CD4-positive, alpha-beta T cell (primary cell): ENCODE measurements around the gene PPP2R2C. TPM values are rescaled to one million over a fixed set of nuclear protein-coding genes. Genes with fewer than 3 reads are reported as not detected.

Source experiments
- ATAC-seq: fragments of 200-7000 bp; cut with Tn5 transposase; one replicate; pipeline ENCODE4 v1.10.0; 2022; ENCODE audit warnings: mild to moderate bottlenecking; ENCODE audit not compliant: poor library complexity
- CTCF ChIA-PET: fragments of 350-600 bp; sonication (Branson Sonifier 250); formaldehyde crosslinking; loops from one replicate; lab custom pipeline; 2021; ENCODE audit warnings: antibody characterized with exemption, inconsistent platforms; lab: Charles Lee
- POLR2A ChIA-PET: fragments of 350-600 bp; sonication (Branson Sonifier 250); formaldehyde crosslinking; loops from one replicate; lab custom pipeline; 2021; ENCODE audit warnings: antibody characterized with exemption, inconsistent platforms; lab: Charles Lee
- DNase-seq, 14 experiments: peaks; one replicate each; pipeline ENCODE4 v3.0.0-alpha.2; 2013 to 2020; ENCODE audit warnings: mixed read lengths in 2 of 14
- H3K27ac ChIP-seq, 2 donors: one replicate each; pipeline versions ENCODE4 v1.5.1 to v1.7.0; 2013; ENCODE audit warnings: low read length in 2 of 2, low read depth in 1 of 2, mild to moderate bottlenecking in 1 of 2
- H3K27me3 ChIP-seq, 2 experiments: 1 replicate in 1 of 2; 2 replicates in 1 of 2; pipeline versions ENCODE4 v1.6.1 to v1.7.0; 2013; ENCODE audit warnings: low read length in 2 of 2, control low read depth in 1 of 2, mild to moderate bottlenecking in 1 of 2, moderate library complexity in 1 of 2; ENCODE audit not compliant: insufficient read depth in 2 of 2, control insufficient read depth in 1 of 2
- H3K36me3 ChIP-seq: one replicate; pipeline ENCODE4 v1.6.1; 2013; ENCODE audit warnings: low read length, control low read depth; ENCODE audit not compliant: insufficient read depth
- H3K4me1 ChIP-seq: one replicate; pipeline ENCODE4 v1.6.1; 2013; ENCODE audit warnings: low read length, control low read depth; ENCODE audit not compliant: insufficient read depth
- H3K4me3 ChIP-seq: one replicate; pipeline ENCODE4 v1.5.1; 2013; ENCODE audit warnings: mild to moderate bottlenecking, low read length, moderate library complexity
- H3K9me3 ChIP-seq, 2 experiments: 1 replicate in 1 of 2; 2 replicates in 1 of 2; pipeline versions ENCODE4 v1.6.1 to v1.7.0; 2013; ENCODE audit warnings: low read length in 2 of 2, mild to moderate bottlenecking in 2 of 2, control low read depth in 1 of 2, moderate library complexity in 1 of 2; ENCODE audit not compliant: control insufficient read depth in 1 of 2, insufficient read depth in 1 of 2
- H3K27ac Mint-ChIP-seq: one replicate; pipeline ENCODE4 v1.8.0; 2020; ENCODE audit warnings: mixed read lengths
- H3K27me3 Mint-ChIP-seq: one replicate; pipeline ENCODE4 v1.8.0; 2021; ENCODE audit warnings: mixed read lengths
- H3K36me3 Mint-ChIP-seq: one replicate; pipeline ENCODE4 v1.8.0; 2021; ENCODE audit warnings: low read depth, mixed read lengths
- H3K4me1 Mint-ChIP-seq: one replicate; pipeline ENCODE4 v1.8.0; 2021; ENCODE audit warnings: low read depth, mixed read lengths
- H3K4me3 Mint-ChIP-seq: one replicate; pipeline ENCODE4 v1.8.0; 2020; ENCODE audit warnings: mild to moderate bottlenecking, mixed read lengths
- H3K9me3 Mint-ChIP-seq: one replicate; pipeline ENCODE4 v1.8.0; 2020; ENCODE audit warnings: mixed read lengths
- CTCF ChIP-seq: fragments of 200-600 bp; IDR thresholded peaks from one replicate; pipeline ENCODE4 v1.8.0; 2022; ENCODE audit warnings: antibody characterized with exemption, mild to moderate bottlenecking
- intact Hi-C, 2 experiments: fragments of 100-400 bp; cut with DNase I in 1 of 2; cut with micrococcal nuclease in 1 of 2; formaldehyde crosslinking; loops; one replicate each; pipeline versions ENCODE4 v1.15.1 to v1.9.0; 2023 to 2025; cut with DNase I, micrococcal nuclease
- total RNA-seq, 174 experiments: library from RNA in 2 of 174; stranded (reverse) in 2 of 174; gene quantifications; one replicate each; pipeline ENCODE4 v1.2.3 and lab custom pipeline; 2021 to 2026

Gene PPP2R2C
- total RNA-seq, 2 experiments from 2014 or later = not detected

GRCh38 chr4:6383009-6383404 is 89.4 kb downstream of the PPP2R2C start:
- Mint-ChIP-seq H3K9me3 (no peaks in the 10 kb centered on the region), H3K4me3 (no peak overlapping the region), H3K36me3 (no peaks in the 10 kb centered on the region), H3K4me1 (no peaks in the 10 kb centered on the region), H3K27me3 (peaks cover 52% of the 10 kb centered on the region), H3K27ac (no peak overlapping the region)
- no peaks in the 10 kb centered on the region for H3K4me1 ChIP-seq
- peaks cover 0 to 5% of the 10 kb centered on the region in 2 experiments for H3K9me3 ChIP-seq
- DNase-seq (no peak), ATAC-seq (no peak)
- intact Hi-C loops = no loop called here
- ChIA-PET POLR2A (no interaction called here), CTCF (no interaction called here)
- no peak for TF ChIP-seq CTCF
- no peaks in the 10 kb centered on the region for H3K36me3 ChIP-seq
- no peak overlapping the region for H3K27ac ChIP-seq
- H3K27me3 ChIP-seq = peaks cover 3 to 10% of the 10 kb centered on the region in 2 experiments
- no peak overlapping the region for H3K4me3 ChIP-seq

GRCh38 chr4:6381571-6382123 is 90.8 kb downstream of the PPP2R2C start:
- no peak overlapping the region for H3K4me3 ChIP-seq
- intact Hi-C loops = no loop called here
- TF ChIP-seq CTCF = no peak
- ChIA-PET POLR2A (no interaction called here), CTCF (no interaction called here)
- DNase-seq (no peak), ATAC-seq (no peak)
- Mint-ChIP-seq H3K4me1 (no peaks in the 10 kb centered on the region), H3K36me3 (no peaks in the 10 kb centered on the region), H3K27me3 (peaks cover 56% of the 10 kb centered on the region), H3K4me3 (no peak overlapping the region), H3K27ac (no peak overlapping the region), H3K9me3 (no peaks in the 10 kb centered on the region)
- no peaks in the 10 kb centered on the region for H3K36me3 ChIP-seq
- no peak overlapping the region for H3K27ac ChIP-seq
- H3K9me3 ChIP-seq = peaks cover 0 to 5% of the 10 kb centered on the region in 2 experiments
- H3K4me1 ChIP-seq = no peaks in the 10 kb centered on the region
- peaks cover 3 to 10% of the 10 kb centered on the region in 2 experiments for H3K27me3 ChIP-seq

GRCh38 chr4:6380746-6381410 is 91.5 kb downstream of the PPP2R2C start:
- no peaks in the 10 kb centered on the region for H3K4me1 Mint-ChIP-seq
- ChIA-PET POLR2A (no interaction called here), CTCF (no interaction called here)
- no peak for DNase-seq
- H3K27me3 ChIP-seq = peaks cover 3 to 10% of the 10 kb centered on the region in 2 experiments
- TF ChIP-seq CTCF = no peak
- H3K4me1 ChIP-seq = no peaks in the 10 kb centered on the region
- H3K4me3 Mint-ChIP-seq = no peak overlapping the region
- H3K36me3 ChIP-seq = no peaks in the 10 kb centered on the region
- H3K9me3 ChIP-seq = peaks cover 0 to 5% of the 10 kb centered on the region in 2 experiments
- intact Hi-C loops = no loop called here
- no peak overlapping the region for H3K4me3 ChIP-seq
- H3K36me3 Mint-ChIP-seq = no peaks in the 10 kb centered on the region
- H3K27ac Mint-ChIP-seq = no peak overlapping the region
- no peaks in the 10 kb centered on the region for H3K9me3 Mint-ChIP-seq
- H3K27me3 Mint-ChIP-seq = peaks cover 49% of the 10 kb centered on the region
- no peak overlapping the region for H3K27ac ChIP-seq
- no peak for ATAC-seq
